GM19372 (cell line): ENCODE measurements around the gene YWHAG.
"Not testable (repeated sequence)": the region's sequence is repeated elsewhere in the genome, so short reads cannot be mapped to it uniquely, and the experiment has no call there.

ENCODE experiments used
- ATAC-seq: cut with Tn5 transposase; IDR thresholded peaks from one replicate; pipeline ENCODE4 v1.9.1; 2021; ENCODE audit warnings: mild to moderate bottlenecking, low read depth, moderate library complexity; ENCODE audit not compliant: unreplicated experiment

Gene YWHAG

GRCh38 chr7:76381814-76382213 lies 23.0 kb upstream of the YWHAG start:
- ATAC-seq: no peak

- ATAC-seq: no peak
Measured at GRCh38 chr7:76380623-76380966, 21.8 kb upstream of the YWHAG start.

GRCh38 chr7:76377186-76377918 lies 18.6 kb upstream of the YWHAG start:
- ATAC-seq: no peak

- no peak for ATAC-seq
Measured at GRCh38 chr7:76375251-76375650, 16.5 kb upstream of the YWHAG start.

GRCh38 chr7:76372984-76373833 lies 14.4 kb upstream of the YWHAG start:
- no peak for ATAC-seq

- no peak for ATAC-seq
Measured at GRCh38 chr7:76371396-76371795, 12.6 kb upstream of the YWHAG start.

GRCh38 chr7:76369018-76369417 lies 10.2 kb upstream of the YWHAG start:
- ATAC-seq: no peak

GRCh38 chr7:76368190-76368589 lies 9.4 kb upstream of the YWHAG start:
- ATAC-seq: no peak

- ATAC-seq: no peak
Measured at GRCh38 chr7:76364198-76364584, 5.4 kb upstream of the YWHAG start.

GRCh38 chr7:76363754-76364153 lies 5.0 kb upstream of the YWHAG start:
- ATAC-seq: not testable (repeated sequence)

GRCh38 chr7:76359978-76360638 lies 1.3 kb upstream of the YWHAG start:
- no peak for ATAC-seq

GRCh38 chr7:76359111-76359977 lies 553 bp upstream of the YWHAG start:
- ATAC-seq: peak; percentile 85

GRCh38 chr7:76358011-76358480 lies 745 bp downstream of the YWHAG start:
- peak; percentile 16 for ATAC-seq

GRCh38 chr7:76357475-76358010 lies 1.2 kb downstream of the YWHAG start:
- no peak for ATAC-seq

GRCh38 chr7:76356823-76357222 lies 2.0 kb downstream of the YWHAG start:
- ATAC-seq: no peak

- no peak for ATAC-seq
Measured at GRCh38 chr7:76356115-76356514, 2.7 kb downstream of the YWHAG start.

- ATAC-seq: no peak
Measured at GRCh38 chr7:76354981-76355730, 3.6 kb downstream of the YWHAG start.

- no peak for ATAC-seq
Measured at GRCh38 chr7:76354516-76354915, 4.3 kb downstream of the YWHAG start.

GRCh38 chr7:76353744-76354143 lies 5.0 kb downstream of the YWHAG start:
- ATAC-seq: no peak
